PFSK-1 (cell line): ENCODE data around the gene SLC25A1.

ENCODE experiments used
- FOXP2 ChIP-seq: optimal IDR thresholded peaks from 2 replicates; pipeline ENCODE3; 2011; ENCODE audit warnings: borderline replicate concordance, control low read depth, inconsistent platforms; ENCODE audit not compliant: insufficient read depth; ENCODE audit errors: extremely low read length, extremely low read depth
- POLR2AphosphoS5 ChIP-seq: IDR thresholded peaks from 2 replicates; pipeline ENCODE4 v1.6.1; 2012; ENCODE audit warnings: low read depth, mild to moderate bottlenecking, control low read depth, low read length, moderate library complexity
- SIN3A ChIP-seq: IDR thresholded peaks from 2 replicates; pipeline ENCODE4 v1.6.1; 2012; ENCODE audit warnings: mild to moderate bottlenecking, low read length, moderate library complexity, borderline replicate concordance; ENCODE audit not compliant: insufficient read depth
- TAF1 ChIP-seq: IDR thresholded peaks from 2 replicates; pipeline ENCODE4 v1.6.1; 2012; ENCODE audit warnings: low read length, control low read depth, borderline replicate concordance; ENCODE audit not compliant: insufficient read depth
- TF ChIP-seq, protein P1 (sequence below), 2 experiments: IDR thresholded peaks; 2 replicates each; pipeline versions ENCODE4 v1.6.1 to v1.8.0; 2011 to 2012; ENCODE audit warnings: low read depth in 2 of 2, low read length in 2 of 2, control low read depth in 1 of 2, inconsistent platforms in 1 of 2, mild to moderate bottlenecking in 1 of 2, moderate library complexity in 1 of 2; ENCODE audit not compliant: insufficient read depth in 1 of 2

Gene SLC25A1

DNA sequence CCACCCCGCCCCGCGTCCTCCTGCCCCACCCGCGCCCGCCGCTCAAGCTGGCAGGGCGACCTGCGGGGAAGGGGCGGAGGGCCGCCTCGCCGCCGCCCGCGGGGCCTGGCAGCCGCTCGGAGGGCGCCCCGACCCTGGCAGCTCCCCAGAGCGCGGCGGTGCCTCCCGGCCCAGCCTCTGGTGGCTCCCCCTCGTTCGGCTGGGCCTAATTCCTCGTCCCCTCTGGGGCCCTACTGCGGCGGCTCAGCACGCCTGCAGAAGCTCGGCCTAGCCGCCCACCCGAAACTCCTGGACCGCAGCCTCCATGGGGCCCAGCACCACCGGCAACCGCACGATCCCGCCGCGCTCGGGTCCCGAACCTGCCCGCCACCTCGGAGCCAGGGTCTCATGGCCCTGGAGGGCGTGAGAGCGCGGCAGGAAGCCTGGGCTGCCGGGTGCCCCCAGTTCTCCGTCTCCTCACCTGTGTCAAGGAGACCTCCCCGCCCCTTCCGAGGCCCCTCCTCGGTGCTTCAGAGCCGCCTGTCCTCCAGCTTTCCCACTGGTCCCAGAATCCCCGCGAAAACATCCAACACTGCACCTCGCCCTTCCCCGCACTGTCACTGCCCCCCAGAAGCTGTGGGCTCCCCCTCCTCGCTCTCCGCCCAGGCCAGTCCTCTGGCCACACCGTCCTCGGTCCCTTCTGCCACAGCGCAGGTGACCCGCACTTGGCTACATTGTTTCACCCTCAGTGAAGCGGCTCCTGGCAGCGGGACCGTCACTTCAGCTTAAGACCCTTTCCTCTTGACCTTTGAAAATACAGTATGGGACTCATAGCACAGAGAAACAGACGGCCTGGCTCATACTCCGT is 27.8 kb downstream of the SLC25A1 start:
- TF ChIP-seq TAF1 (no peak), FOXP2 (no peak), SIN3A (no peak), POLR2AphosphoS5 (no peak)
- TF ChIP-seq, protein P1, sequence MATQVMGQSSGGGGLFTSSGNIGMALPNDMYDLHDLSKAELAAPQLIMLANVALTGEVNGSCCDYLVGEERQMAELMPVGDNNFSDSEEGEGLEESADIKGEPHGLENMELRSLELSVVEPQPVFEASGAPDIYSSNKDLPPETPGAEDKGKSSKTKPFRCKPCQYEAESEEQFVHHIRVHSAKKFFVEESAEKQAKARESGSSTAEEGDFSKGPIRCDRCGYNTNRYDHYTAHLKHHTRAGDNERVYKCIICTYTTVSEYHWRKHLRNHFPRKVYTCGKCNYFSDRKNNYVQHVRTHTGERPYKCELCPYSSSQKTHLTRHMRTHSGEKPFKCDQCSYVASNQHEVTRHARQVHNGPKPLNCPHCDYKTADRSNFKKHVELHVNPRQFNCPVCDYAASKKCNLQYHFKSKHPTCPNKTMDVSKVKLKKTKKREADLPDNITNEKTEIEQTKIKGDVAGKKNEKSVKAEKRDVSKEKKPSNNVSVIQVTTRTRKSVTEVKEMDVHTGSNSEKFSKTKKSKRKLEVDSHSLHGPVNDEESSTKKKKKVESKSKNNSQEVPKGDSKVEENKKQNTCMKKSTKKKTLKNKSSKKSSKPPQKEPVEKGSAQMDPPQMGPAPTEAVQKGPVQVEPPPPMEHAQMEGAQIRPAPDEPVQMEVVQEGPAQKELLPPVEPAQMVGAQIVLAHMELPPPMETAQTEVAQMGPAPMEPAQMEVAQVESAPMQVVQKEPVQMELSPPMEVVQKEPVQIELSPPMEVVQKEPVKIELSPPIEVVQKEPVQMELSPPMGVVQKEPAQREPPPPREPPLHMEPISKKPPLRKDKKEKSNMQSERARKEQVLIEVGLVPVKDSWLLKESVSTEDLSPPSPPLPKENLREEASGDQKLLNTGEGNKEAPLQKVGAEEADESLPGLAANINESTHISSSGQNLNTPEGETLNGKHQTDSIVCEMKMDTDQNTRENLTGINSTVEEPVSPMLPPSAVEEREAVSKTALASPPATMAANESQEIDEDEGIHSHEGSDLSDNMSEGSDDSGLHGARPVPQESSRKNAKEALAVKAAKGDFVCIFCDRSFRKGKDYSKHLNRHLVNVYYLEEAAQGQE (IDR thresholded peaks at IDR 0.05; ENCODE audit: insufficient read depth in 1 of 2, low read depth in 2 of 2, low read length in 2 of 2) = no peak

DNA sequence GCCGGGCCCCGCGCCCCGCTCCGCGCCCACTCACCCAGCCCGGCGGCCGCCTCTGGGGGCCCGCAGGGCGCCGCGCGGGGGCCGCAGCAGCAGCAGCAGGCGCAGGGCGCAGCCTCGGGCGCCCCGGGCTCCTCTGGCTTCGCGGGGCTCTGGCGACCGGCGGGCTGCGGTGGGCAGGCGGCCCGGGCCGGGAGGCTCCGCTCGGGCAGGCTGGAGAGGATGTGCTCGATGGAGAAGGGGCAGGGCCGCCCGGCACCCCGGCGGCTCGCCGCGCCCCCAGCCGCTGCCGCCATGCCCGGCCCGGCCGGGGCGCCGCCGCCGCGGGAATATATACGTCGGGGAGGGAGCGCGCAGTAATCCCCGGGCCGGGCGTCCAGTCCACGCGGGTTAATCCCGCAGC is 28.5 kb downstream of the SLC25A1 start, which contains the start of gene GSC2:
Gene GSC2, minus strand, starts transcription at position 302 of the 400 bp plus-strand sequence. Its CDS starts 9 bp downstream, at position 293.
- TF ChIP-seq FOXP2 (no peak), TAF1 (no peak), POLR2AphosphoS5 (no peak), SIN3A (no peak)
- TF ChIP-seq, protein P1 (IDR thresholded peaks at IDR 0.05; ENCODE audit: insufficient read depth in 1 of 2, low read depth in 2 of 2, low read length in 2 of 2) = no peak

DNA sequence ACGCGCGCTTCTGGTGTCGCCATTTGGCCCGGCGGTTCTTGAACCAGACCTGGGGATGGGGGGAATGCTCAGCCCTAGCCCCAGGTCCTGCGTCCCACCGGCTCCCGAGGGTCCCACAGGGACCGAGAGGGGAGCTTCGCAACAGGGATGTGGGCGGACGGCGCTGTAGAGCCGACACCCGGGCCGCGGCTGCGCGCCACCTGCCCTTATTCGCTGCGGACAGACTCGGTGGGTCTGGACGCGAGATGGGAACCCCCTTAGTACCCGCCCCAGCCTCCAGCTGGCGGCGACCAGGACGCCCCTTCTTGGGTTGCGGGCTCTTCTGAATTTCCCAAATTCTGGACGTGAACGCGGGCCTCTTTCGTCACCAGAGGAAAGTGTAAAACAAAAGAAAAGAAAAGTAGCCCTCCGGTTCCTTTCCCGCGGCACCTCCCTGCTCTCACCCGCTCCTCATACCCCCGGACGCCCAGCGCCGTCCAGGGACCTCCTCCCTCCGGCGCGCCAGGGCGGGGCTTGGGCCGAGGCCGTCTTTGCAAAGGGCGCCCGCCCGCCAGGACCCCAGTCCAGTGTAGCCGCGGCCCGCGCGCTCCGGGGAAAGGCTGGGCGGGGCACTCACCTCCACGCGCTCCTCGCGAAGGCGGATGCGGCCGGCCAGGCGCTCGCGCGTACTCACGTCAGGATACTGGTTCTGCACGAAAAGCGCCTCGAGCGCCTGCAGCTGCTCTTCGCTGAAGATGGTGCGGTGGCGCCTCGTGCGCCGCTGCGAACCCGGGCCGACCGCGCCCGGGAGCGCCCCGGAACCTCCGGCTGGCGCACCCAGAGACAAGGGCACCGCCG is 29.3 kb downstream of the SLC25A1 start:
- TF ChIP-seq FOXP2 (no peak), TAF1 (no peak), POLR2AphosphoS5 (no peak), SIN3A (no peak)
- TF ChIP-seq, protein P1 (IDR thresholded peaks at IDR 0.05; ENCODE audit: insufficient read depth in 1 of 2, low read depth in 2 of 2, low read length in 2 of 2) = no peak

DNA sequence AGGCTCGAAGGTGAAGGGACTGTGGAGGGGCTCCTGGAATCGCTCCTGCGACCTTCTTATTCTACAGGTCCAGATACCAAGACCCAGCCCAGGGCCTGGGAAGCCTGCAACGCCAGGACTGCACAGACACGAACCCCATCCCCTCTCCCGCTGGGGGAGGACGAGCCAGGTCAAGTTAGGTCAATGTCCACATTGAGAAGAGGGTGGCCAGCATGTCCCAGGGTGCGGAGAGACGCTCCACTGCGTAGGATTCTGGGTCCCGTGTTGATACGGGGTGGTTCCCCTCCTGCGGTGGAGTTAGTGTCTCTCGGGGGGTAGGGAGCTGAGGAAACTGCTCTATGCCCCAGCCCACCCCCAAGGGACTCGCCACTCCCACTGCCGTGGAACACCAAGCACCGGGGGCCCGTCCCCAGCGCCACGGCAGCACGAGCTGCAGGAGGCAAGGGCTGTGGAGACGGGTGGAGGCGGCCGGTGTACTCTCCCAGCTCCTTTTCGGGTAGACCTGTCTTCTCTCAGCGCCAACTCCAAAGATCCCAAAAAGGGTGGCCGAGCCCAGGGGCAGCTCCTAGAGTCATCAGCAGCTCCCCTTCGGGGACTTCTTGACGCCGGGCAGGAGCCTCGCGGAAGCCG is 30.0 kb downstream of the SLC25A1 start:
- TF ChIP-seq, protein P1 (IDR thresholded peaks at IDR 0.05; ENCODE audit: insufficient read depth in 1 of 2, low read depth in 2 of 2, low read length in 2 of 2) = no peak
- TF ChIP-seq SIN3A = no peak
- no peak for TF ChIP-seq TAF1
- TF ChIP-seq FOXP2 = no peak
- TF ChIP-seq POLR2AphosphoS5 = no peak
